Motor neuron (in vitro differentiated cells): Measurements from ENCODE around the gene NES. TPM values are rescaled to one million over a fixed set of nuclear protein-coding genes. Genes with fewer than 3 reads are reported as not detected.
A peak's percentile ranks its signal among the peaks of the same experiment; 100 is the strongest.

Experiments
- ATAC-seq, 8 experiments: fragments of 200-7000 bp; cut with Tn5 transposase; replicated peaks in 6 of 8; 2 replicates each; pipeline ENCODE4 v1.8.0; 2021; ENCODE audit warnings: mild to moderate bottlenecking in 8 of 8, moderate library complexity in 8 of 8
- H3K27ac ChIP-seq, 2 donors: fragments of 250-450 bp; sonication (Bioruptor Pico); 2 replicates each; pipeline ENCODE4 v1.9.0; 2021; ENCODE audit warnings: antibody characterized with exemption in 2 of 2, mild to moderate bottlenecking in 2 of 2, moderate library complexity in 1 of 2
- H3K4me1 ChIP-seq, 2 donors: fragments of 250-450 bp; sonication (Bioruptor Pico); replicated peaks in 1 of 2; 2 replicates each; pipeline ENCODE4 v1.6.1; 2021; ENCODE audit warnings: antibody characterized with exemption in 2 of 2, mild to moderate bottlenecking in 2 of 2, moderate library complexity in 1 of 2
- H3K4me3 ChIP-seq, 5 donors: fragments of 250-450 bp; sonication (Bioruptor Pico); 2 replicates each; pipeline ENCODE4 v1.9.0; 2021; ENCODE audit warnings: antibody characterized with exemption in 5 of 5, mild to moderate bottlenecking in 5 of 5, moderate library complexity in 4 of 5
- WGBS, 10 experiments: fragments of 450-650 bp; shearing (Covaris generic); methylation state at CpG; one replicate each; pipeline ENCODE4 v1.0.0; 2022; 5-methylcytosine and 5-hydroxymethylcytosine counted together
- in situ Hi-C, 9 experiments: fragments of 400-800 bp; cut with MboI; loops; one replicate each; pipeline ENCODE4 v1.15.0; 2021; ENCODE audit warnings: low sequenced_read_pairs in 9 of 9, low pct_unique_long_range_greater_than_20kb in 2 of 9; ENCODE audit not compliant: unreplicated experiment in 9 of 9
- total RNA-seq, 8 experiments: library from RNA; unstranded; fragments of 300-600 nt; gene quantifications; 2 replicates each; pipeline versions ENCODE4 v1.2.3 to v1.2.4, GENCODE V29; 2022

Gene NES
- total RNA-seq, 8 experiments from 2014 or later = 5.5 to 863 (median 150) TPM

GRCh38 chr1:156664767-156665411 is 12.3 kb downstream of the NES start:
- 0 to 80% (median 22%) methylated on average over 1 to 5 of the region's 16 CpGs; no CpG with 5 or more reads in 3 of the 10 experiments for WGBS, 10 experiments
- in situ Hi-C loops = no loop called here
- Histone ChIP-seq H3K27ac (peak overlapping the region; percentile 91), H3K4me1 (peaks cover 81 to 86% of the 10 kb centered on the region in 2 donors), H3K4me3 (no peak overlapping the region)
- ATAC-seq = peak; percentile 8 to 38 (median 18)

GRCh38 chr1:156664046-156664766 is 13.0 kb downstream of the NES start:
- H3K27ac ChIP-seq = peak overlapping the region; percentile 91
- H3K4me1 ChIP-seq = peaks cover 79 to 85% of the 10 kb centered on the region in 2 donors
- WGBS, 10 experiments = 19 to 88% (median 31%) methylated on average over 1 to 5 of the region's 5 CpGs; no CpG with 5 or more reads in 3 of the 10 experiments
- H3K4me3 ChIP-seq = no peak overlapping the region
- in situ Hi-C loops = no loop called here
- peak in 1 of 8 experiments; percentile 0 for ATAC-seq

GRCh38 chr1:156663178-156663577 is 14.0 kb downstream of the NES start:
- H3K4me3 ChIP-seq = no peak overlapping the region

GRCh38 chr1:156662800-156663055 is 14.5 kb downstream of the NES start:
- in situ Hi-C loops = no loop called here
- Histone ChIP-seq H3K4me3 (no peak overlapping the region), H3K27ac (peak overlapping the region in 1 of 2 donors; percentile 91), H3K4me1 (peaks cover 64 to 72% of the 10 kb centered on the region in 2 donors)
- 79 to 100% (median 96%) methylated on average over 1 to 5 of the region's 5 CpGs; no CpG with 5 or more reads in 3 of the 10 experiments for WGBS, 10 experiments
- ATAC-seq = no peak

More at GRCh38 chr1:156663178-156663577, 14.0 kb downstream of the NES start:
- WGBS, 10 experiments = 79% methylated on average over 3 of the region's 5 CpGs; no CpG with 5 or more reads in 9 of the 10 experiments
- in situ Hi-C loops = no loop called here
- Histone ChIP-seq H3K4me1 (peaks cover 69 to 75% of the 10 kb centered on the region in 2 donors), H3K27ac (peak overlapping the region; percentile 91)
- no peak for ATAC-seq

- H3K4me1 ChIP-seq = peaks cover 62 to 72% of the 10 kb centered on the region in 2 donors
- H3K4me3 ChIP-seq = no peak overlapping the region
- in situ Hi-C loops = no loop called here
- 0 to 84% (median 57%) methylated on average over 1 to 11 of the region's 12 CpGs for WGBS, 10 experiments
- H3K27ac ChIP-seq = peak overlapping the region; percentile 59 to 88
- peak in 2 of 8 experiments; percentile 4 to 8 for ATAC-seq
Observed at GRCh38 chr1:156662005-156662799, 15.0 kb downstream of the NES start.

GRCh38 chr1:156660752-156661112 is 16.5 kb downstream of the NES start:
- WGBS, 10 experiments = 20 to 67% methylated on average over 1 of the region's 2 CpGs; no CpG with 5 or more reads in 8 of the 10 experiments
- Histone ChIP-seq H3K27ac (peak overlapping the region; percentile 59 to 88), H3K4me1 (peaks cover 64 to 78% of the 10 kb centered on the region in 2 donors), H3K4me3 (peak overlapping the region in 2 of 5 donors; percentile 34 to 42)
- in situ Hi-C loops = no loop called here
- ATAC-seq = peak in 1 of 8 experiments; percentile 0

- WGBS, 10 experiments = 18 to 75% (median 56%) methylated on average over 2 to 12 of the region's 38 CpGs; no CpG with 5 or more reads in 4 of the 10 experiments
- in situ Hi-C loops = no loop called here
- peak overlapping the region in 2 of 5 donors; percentile 34 to 42 for H3K4me3 ChIP-seq
- H3K4me1 ChIP-seq = peaks cover 59 to 72% of the 10 kb centered on the region in 2 donors
- peak overlapping the region; percentile 59 to 88 for H3K27ac ChIP-seq
- peak; percentile 66 to 88 (median 71) for ATAC-seq
Observed at GRCh38 chr1:156659988-156660751, 17.0 kb downstream of the NES start.

- WGBS, 10 experiments = 0 to 52% (median 0%) methylated on average over 1 to 6 of the region's 6 CpGs
- Histone ChIP-seq H3K27ac (peak overlapping the region in 1 of 2 donors; percentile 23), H3K4me3 (peak overlapping the region in 2 of 5 donors; percentile 11 to 34), H3K4me1 (peaks cover 53 to 67% of the 10 kb centered on the region in 2 donors)
- no peak for ATAC-seq
- in situ Hi-C loops = no loop called here
Observed at GRCh38 chr1:156659661-156659987, 17.6 kb downstream of the NES start.

GRCh38 chr1:156658945-156659574 is 18.1 kb downstream of the NES start:
- in situ Hi-C loops = no loop called here
- Histone ChIP-seq H3K4me1 (peaks cover 47 to 61% of the 10 kb centered on the region in 2 donors), H3K4me3 (no peak overlapping the region), H3K27ac (no peak overlapping the region)
- 60 to 100% (median 80%) methylated on average over 1 to 9 of the region's 10 CpGs; no CpG with 5 or more reads in 3 of the 10 experiments for WGBS, 10 experiments
- ATAC-seq = no peak

GRCh38 chr1:156658496-156658895 is 18.7 kb downstream of the NES start:
- 78 to 93% (median 86%) methylated on average over 1 to 11 of the region's 14 CpGs; no CpG with 5 or more reads in 3 of the 10 experiments for WGBS, 10 experiments

GRCh38 chr1:156657741-156658319 is 19.4 kb downstream of the NES start:
- no peak for ATAC-seq
- WGBS, 10 experiments = 0 to 100% methylated on average over 1 of the region's 15 CpGs; no CpG with 5 or more reads in 8 of the 10 experiments
- no peak overlapping the region for H3K27ac ChIP-seq
- H3K4me3 ChIP-seq = peak overlapping the region in 3 of 5 donors; percentile 9 to 25 (median 19)
- peaks cover 35 to 49% of the 10 kb centered on the region in 2 donors for H3K4me1 ChIP-seq
- in situ Hi-C loops = no loop called here

More at GRCh38 chr1:156658496-156658895, 18.7 kb downstream of the NES start:
- H3K4me1 ChIP-seq = peaks cover 42 to 56% of the 10 kb centered on the region in 2 donors
- H3K27ac ChIP-seq = no peak overlapping the region
- H3K4me3 ChIP-seq = no peak overlapping the region
- in situ Hi-C loops = no loop called here
- no peak for ATAC-seq
